WTC11 (cell line): ENCODE measurements around the gene GOLGA6C. TPM values are rescaled to one million over a fixed set of nuclear protein-coding genes. Genes with fewer than 3 reads are reported as not detected.
A peak's percentile ranks its signal among the peaks of the same experiment; 100 is the strongest.

Source experiments
- ATAC-seq: fragments of 200-7000 bp; cut with Tn5 transposase; 2 replicates; pipeline ENCODE4 v1.10.0; 2021; ENCODE audit warnings: mild to moderate bottlenecking, moderate library complexity
- CTCF ChIA-PET: fragments of 300-600 bp; sonication (Branson Sonifier 250); formaldehyde crosslinking; loops from one replicate; lab custom pipeline; 2021; ENCODE audit warnings: antibody characterized with exemption; lab: Charles Lee
- POLR2A ChIA-PET: fragments of 350-600 bp; sonication (Branson Sonifier 250); formaldehyde crosslinking; loops from one replicate; lab custom pipeline; 2021; ENCODE audit warnings: antibody characterized with exemption; lab: Charles Lee
- DNase-seq: peaks from one replicate; pipeline ENCODE4 v3.0.0; 2021; ENCODE audit warnings: low spot score
- H3K27ac Mint-ChIP-seq: 2 replicates; pipeline ENCODE4 v1.8.0; 2021; ENCODE audit warnings: mixed read lengths
- H3K27me3 Mint-ChIP-seq: 2 replicates; pipeline ENCODE4 v1.8.0; 2021; ENCODE audit warnings: low read depth, mild to moderate bottlenecking, moderate library complexity, mixed read lengths
- H3K36me3 Mint-ChIP-seq: 2 replicates; pipeline ENCODE4 v1.8.0; 2021; ENCODE audit warnings: mixed read lengths
- H3K4me1 Mint-ChIP-seq: 2 replicates; pipeline ENCODE4 v1.8.0; 2022; ENCODE audit warnings: mixed read lengths
- H3K4me3 Mint-ChIP-seq: 2 replicates; pipeline ENCODE4 v1.8.0; 2021; ENCODE audit warnings: mild to moderate bottlenecking, moderate library complexity, mixed read lengths
- H3K9me3 Mint-ChIP-seq: 2 replicates; pipeline ENCODE4 v1.8.0; 2021; ENCODE audit warnings: mixed read lengths
- AR ChIP-seq: fragments of 250-450 bp; sonication (Bioruptor Pico); IDR thresholded peaks from 2 replicates; pipeline ENCODE4 v1.9.0; 2021; ENCODE audit warnings: mild to moderate bottlenecking
- E2F4 ChIP-seq: sonication (generic); formaldehyde crosslinking; IDR thresholded peaks from 2 replicates; pipeline ENCODE4 v1.8.1; 2022; ENCODE audit warnings: low read depth, mild to moderate bottlenecking, moderate library complexity, missing genetic modification reagents, borderline replicate concordance
- ESRRA ChIP-seq: sonication (generic); formaldehyde crosslinking; IDR thresholded peaks from 2 replicates; pipeline ENCODE4 v1.8.1; 2022; ENCODE audit warnings: mild to moderate bottlenecking, missing genetic modification reagents, borderline replicate concordance
- MLX ChIP-seq: sonication (generic); formaldehyde crosslinking; IDR thresholded peaks from 2 replicates; pipeline ENCODE4 v1.8.1; 2023; ENCODE audit warnings: mild to moderate bottlenecking, missing genetic modification reagents, moderate library complexity
- MYBL2 ChIP-seq: sonication (generic); formaldehyde crosslinking; IDR thresholded peaks from 2 replicates; pipeline ENCODE4 v1.8.1; 2023; ENCODE audit warnings: mild to moderate bottlenecking, moderate library complexity, missing genetic modification reagents
- NFYB ChIP-seq: sonication (generic); formaldehyde crosslinking; conservative IDR thresholded peaks from 2 replicates; pipeline ENCODE4 v1.8.0; 2022; ENCODE audit warnings: low read depth, missing genetic modification reagents
- NR1H2 ChIP-seq: sonication (generic); formaldehyde crosslinking; IDR thresholded peaks from 2 replicates; pipeline ENCODE4 v1.9.0; 2021; ENCODE audit warnings: mild to moderate bottlenecking, moderate library complexity, missing genetic modification reagents
- SMAD4 ChIP-seq: sonication (generic); formaldehyde crosslinking; IDR thresholded peaks from 2 replicates; pipeline ENCODE4 v1.8.0; 2022; ENCODE audit warnings: mild to moderate bottlenecking, missing genetic modification reagents
- ZNF138 ChIP-seq: sonication (generic); formaldehyde crosslinking; conservative IDR thresholded peaks from 2 replicates; pipeline ENCODE4 v1.8.1; 2022; ENCODE audit warnings: mild to moderate bottlenecking, moderate library complexity, missing genetic modification reagents
- ZNF219 ChIP-seq: sonication (generic); formaldehyde crosslinking; IDR thresholded peaks from 2 replicates; pipeline ENCODE4 v1.8.0; 2023; ENCODE audit warnings: missing genetic modification reagents, mild to moderate bottlenecking, borderline replicate concordance
- ZNF281 ChIP-seq: sonication (generic); formaldehyde crosslinking; IDR thresholded peaks from 2 replicates; pipeline ENCODE4 v1.8.0; 2023; ENCODE audit warnings: mild to moderate bottlenecking, missing genetic modification reagents
- ZNF317 ChIP-seq: sonication (generic); formaldehyde crosslinking; IDR thresholded peaks from 2 replicates; pipeline ENCODE4 v1.8.1; 2023; ENCODE audit warnings: low read depth, mild to moderate bottlenecking, moderate library complexity, missing genetic modification reagents, borderline replicate concordance
- ZNF671 ChIP-seq: fragments of 250-450 bp; sonication (Bioruptor Pico); IDR thresholded peaks from 2 replicates; pipeline ENCODE4 v1.8.0; 2021; ENCODE audit warnings: mild to moderate bottlenecking
- total RNA-seq: library from RNA; stranded (reverse); gene quantifications from 3 replicates; pipeline ENCODE4 v1.2.3, GENCODE V29; 2021
- TF ChIP-seq, protein P1 (sequence below): fragments of 250-450 bp; sonication (Bioruptor Pico); IDR thresholded peaks from 2 replicates; pipeline ENCODE4 v2.1.2; 2022; ENCODE audit warnings: mild to moderate bottlenecking, moderate library complexity
- TF ChIP-seq, protein P2 (sequence below): sonication (generic); formaldehyde crosslinking; IDR thresholded peaks from 2 replicates; pipeline ENCODE4 v1.8.0; 2022; ENCODE audit warnings: mild to moderate bottlenecking, missing genetic modification reagents

GOLGA6C gene
- total RNA-seq, 1 experiment from 2014 or later: 0.52 TPM

GRCh38 chr15:75235051-75235673 lies 23.0 kb upstream of the GOLGA6C start:
- POLR2A ChIA-PET: no interaction called here
- CTCF ChIA-PET: no interaction called here
- ATAC-seq: no peak
- TF ChIP-seq ZNF219 (no peak), ZNF281 (CRISPR knock-in tag) (no peak), NFYB (no peak), ESRRA (CRISPR knock-in tag) (no peak), SMAD4 (no peak), E2F4 (CRISPR knock-in tag) (no peak), MLX (no peak), ZNF317 (CRISPR knock-in tag) (no peak), NR1H2 (CRISPR knock-in tag) (no peak), ZNF138 (CRISPR knock-in tag) (no peak), ZNF671 (CRISPR knock-in tag) (no peak), MYBL2 (no peak)
- TF ChIP-seq, protein P1, sequence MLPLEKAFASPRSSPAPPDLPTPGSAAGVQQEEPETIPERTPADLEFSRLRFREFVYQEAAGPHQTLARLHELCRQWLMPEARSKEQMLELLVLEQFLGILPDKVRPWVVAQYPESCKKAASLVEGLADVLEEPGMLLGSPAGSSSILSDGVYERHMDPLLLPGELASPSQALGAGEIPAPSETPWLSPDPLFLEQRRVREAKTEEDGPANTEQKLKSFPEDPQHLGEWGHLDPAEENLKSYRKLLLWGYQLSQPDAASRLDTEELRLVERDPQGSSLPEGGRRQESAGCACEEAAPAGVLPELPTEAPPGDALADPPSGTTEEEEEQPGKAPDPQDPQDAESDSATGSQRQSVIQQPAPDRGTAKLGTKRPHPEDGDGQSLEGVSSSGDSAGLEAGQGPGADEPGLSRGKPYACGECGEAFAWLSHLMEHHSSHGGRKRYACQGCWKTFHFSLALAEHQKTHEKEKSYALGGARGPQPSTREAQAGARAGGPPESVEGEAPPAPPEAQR (CRISPR knock-in tag): no peak
- TF ChIP-seq, protein P2, sequence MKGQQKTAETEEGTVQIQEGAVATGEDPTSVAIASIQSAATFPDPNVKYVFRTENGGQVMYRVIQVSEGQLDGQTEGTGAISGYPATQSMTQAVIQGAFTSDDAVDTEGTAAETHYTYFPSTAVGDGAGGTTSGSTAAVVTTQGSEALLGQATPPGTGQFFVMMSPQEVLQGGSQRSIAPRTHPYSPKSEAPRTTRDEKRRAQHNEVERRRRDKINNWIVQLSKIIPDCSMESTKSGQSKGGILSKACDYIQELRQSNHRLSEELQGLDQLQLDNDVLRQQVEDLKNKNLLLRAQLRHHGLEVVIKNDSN (CRISPR knock-in tag): no peak
- TF ChIP-seq, all 79 proteins: peak for 0
- DNase-seq: peak; percentile 6
- H3K4me1 Mint-ChIP-seq: peaks cover 17% of the 10 kb centered on the region
- no peak overlapping the region for H3K27ac Mint-ChIP-seq
- no peak overlapping the region for H3K4me3 Mint-ChIP-seq
- peaks cover 25% of the 10 kb centered on the region for H3K27me3 Mint-ChIP-seq
- no peaks in the 10 kb centered on the region for H3K36me3 Mint-ChIP-seq
- no peaks in the 10 kb centered on the region for H3K9me3 Mint-ChIP-seq

GRCh38 chr15:75235760-75236729 lies 22.1 kb upstream of the GOLGA6C start:
- Mint-ChIP-seq H3K9me3 (no peaks in the 10 kb centered on the region), H3K4me1 (peaks cover 10% of the 10 kb centered on the region; the same call in 1 of the 2 replicates), H3K4me3 (no peak overlapping the region), H3K36me3 (no peaks in the 10 kb centered on the region)
- peak; percentile 10 for DNase-seq
- POLR2A ChIA-PET: no interaction called here
- no peak for ATAC-seq
- CTCF ChIA-PET: no interaction called here
- TF ChIP-seq AR (CRISPR knock-in tag) (no peak), ZNF219 (no peak)
- TF ChIP-seq, all 79 proteins: peak for 0
- no peak overlapping the region for H3K27ac Mint-ChIP-seq
- peaks cover 30% of the 10 kb centered on the region for H3K27me3 Mint-ChIP-seq
